T-helper 2 cell (primary cell): Measurements from ENCODE around the gene NFATC4.
"Not testable (repeated sequence)": the region's sequence is repeated elsewhere in the genome, so short reads cannot be mapped to it uniquely, and the experiment has no call there.

Experiments
- DNase-seq, 5 experiments: peaks; one replicate each; pipeline versions ENCODE4 v3.0.0 to v3.0.0-alpha.2; 2012 to 2022

Gene NFATC4

DNA sequence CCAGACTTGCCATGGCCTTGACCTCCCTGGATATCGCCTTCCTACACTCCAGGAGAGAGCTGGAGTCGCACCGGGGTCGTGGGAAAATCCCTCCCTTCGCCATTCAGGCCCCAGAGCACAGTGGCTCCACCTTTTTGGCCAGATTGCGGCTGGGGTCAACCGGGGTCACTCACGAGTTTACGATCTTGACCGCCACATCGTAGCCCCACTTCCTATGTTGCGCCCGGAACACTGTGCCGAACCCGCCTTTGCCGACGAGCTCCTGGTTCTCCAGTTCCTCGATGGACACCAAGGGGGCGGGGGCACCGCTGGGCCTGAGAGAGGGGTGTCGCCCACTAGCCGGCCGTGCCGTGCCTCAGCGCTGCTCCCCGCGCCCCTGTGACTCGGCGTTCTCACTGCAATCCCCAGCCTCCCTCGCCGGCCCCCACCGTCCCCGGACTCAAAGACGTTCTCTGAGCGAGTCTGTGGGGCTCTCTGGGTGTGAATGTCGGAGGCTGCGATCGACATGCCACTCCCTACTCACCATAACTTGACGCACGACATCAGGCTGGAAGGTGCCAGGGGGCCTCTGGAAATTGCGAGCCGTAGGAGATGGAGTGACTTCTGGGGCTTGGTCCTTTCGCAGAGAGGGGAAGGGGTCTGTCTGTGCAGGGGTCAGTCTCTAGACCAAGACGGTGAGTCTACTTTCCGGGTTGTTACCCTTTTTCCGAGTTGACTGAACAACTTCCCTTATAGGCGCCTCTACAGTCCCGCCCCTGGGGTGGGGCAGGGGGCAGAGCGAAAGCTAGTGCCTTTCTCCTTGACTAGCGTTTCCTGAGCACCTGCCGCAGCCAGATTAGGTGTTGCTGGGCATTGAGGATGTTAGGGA lies 28.5 kb upstream of the NFATC4 start, which contains the start of gene RIPK3:
TSS of gene RIPK3 (minus strand) at position 708 of the 868 bp plus-strand sequence. CDS start at position 543, 165 bp downstream.
- DNase-seq = peak; percentile 35 to 74 (median 52)

DNA sequence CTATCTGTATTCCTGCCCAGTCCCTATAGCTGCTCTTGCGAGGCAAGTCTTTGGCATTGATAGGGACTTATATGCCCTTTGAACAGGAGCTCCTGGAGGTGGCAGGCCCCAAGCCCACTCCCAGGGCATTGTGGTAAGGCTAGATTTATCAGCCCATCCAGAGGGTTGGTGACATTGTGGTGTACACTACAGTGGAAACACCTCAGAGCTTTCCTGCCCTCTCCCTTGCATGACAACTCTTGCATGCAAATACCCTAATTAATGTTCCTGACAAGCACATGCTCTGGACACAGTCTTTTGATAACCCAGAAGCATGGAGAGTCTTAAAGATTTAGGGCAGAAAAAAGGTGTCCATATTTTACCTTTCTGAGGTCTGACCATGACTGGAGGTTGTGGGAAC lies 27.4 kb upstream of the NFATC4 start:
- DNase-seq = no peak

DNA sequence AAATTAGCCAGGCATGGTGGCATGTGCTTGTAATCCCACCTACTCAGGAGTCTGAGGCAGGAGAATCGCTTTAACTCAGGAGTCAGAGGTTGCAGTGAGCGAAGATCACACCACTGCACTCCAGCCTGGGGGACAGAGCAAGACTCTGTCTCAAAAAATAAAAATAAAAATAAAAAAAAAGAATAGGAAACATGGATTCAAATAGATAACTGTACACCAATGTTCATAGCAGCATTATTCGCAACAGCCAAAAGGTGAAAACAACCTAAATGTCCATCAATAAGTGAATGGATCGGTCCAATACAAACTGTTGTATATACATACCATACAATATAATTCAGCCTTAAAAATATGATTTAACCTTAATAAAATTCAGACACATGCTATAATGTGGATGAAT lies 25.1 kb upstream of the NFATC4 start:
- DNase-seq = no peak

DNA sequence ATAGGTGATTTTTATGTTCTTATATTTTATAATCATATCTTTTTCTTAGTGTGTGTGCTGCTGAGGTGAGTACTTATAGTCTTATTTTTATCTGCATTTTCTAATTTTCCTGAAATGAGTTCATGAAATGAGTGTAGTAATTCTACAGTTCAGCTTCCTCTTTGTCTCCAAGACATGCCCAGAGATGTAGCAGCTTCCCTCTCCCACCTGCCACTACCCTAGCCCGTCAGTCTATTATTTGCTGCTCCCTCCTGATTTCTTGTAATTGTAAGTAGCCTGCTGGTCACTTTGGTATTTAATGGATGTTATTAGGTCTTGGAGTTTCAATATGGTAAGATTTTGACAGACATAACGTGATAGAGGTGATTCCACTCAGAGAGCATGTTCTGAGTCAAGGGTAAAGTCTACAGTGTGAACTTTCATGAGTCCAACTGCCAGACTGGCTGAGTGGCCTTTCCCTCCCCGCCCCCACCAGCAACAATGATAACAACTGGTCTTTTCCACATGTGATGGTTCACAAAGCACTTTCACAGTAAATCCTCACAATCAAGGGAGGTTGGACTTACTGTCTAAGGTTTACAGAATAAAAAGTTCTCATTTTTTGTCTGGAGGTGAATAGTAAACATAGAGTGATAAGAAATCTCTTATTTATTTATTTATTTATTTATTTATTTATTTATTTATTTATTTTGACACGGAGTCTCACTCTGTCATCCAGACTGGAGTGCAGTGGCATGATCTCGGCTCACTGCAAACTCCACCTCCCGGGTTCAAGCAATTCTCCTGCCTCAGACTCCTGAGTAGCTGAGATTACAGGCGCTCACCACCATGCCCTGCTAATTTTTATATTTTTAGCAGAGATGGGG lies 24.0 kb upstream of the NFATC4 start:
- no peak for DNase-seq

DNA sequence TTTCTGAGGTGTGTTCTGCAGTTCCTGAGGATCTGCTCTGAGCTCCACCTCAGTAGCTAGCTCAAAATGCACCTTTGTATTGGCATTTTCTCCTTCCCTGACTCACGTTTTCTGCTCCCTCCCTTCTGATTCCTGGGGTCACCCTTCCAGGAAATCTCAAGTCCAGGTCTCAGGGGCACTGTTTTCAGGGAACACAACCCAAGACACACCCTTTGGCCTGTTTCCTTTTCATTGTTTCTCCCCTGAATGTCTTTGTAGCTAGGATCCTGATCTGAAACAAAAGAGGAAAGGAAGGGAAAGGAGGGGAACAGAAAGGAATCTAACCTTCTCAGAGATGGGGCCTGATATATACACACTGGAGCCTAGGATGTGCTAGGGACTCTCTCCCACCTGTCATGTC lies 20.9 kb upstream of the NFATC4 start:
- DNase-seq = no peak

DNA sequence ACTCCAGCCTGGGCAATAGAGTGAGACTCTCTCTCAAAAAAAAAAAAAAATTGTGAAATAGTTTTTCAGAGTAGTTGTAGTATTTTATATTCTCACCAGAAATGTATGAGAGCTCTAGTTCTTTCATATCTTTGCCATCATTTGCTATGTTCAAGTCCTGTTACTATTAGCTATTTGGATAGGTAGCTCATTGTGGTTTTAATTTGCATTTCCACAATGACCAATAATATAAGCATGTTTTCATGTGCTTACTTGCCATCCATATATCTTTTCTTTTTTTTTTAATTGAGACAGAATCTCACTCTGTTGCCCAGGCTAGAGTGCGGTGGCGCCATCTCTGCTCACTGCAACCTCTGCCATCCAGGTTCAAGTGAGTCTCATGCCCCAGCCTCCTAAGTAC lies 19.8 kb upstream of the NFATC4 start:
- DNase-seq = no peak

DNA sequence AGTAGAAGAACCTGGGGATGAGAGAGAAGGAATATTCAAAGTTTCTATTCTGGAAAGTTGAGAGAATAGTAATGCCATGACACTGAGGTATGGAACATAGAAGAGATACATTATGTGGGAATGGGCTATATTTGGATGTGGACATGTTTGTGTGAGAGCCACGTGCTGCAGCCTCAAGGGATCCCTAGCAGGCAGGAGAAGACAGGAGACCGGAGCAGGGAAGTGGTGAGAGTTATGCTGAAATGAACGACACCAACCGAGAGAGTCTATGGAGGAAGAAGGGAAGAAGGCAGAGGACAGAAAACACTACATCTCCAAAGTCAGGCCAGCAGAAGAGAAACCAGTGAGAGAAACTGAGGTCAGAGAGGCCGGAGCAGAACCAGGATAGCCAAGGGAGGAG lies 18.2 kb upstream of the NFATC4 start:
- DNase-seq = no peak

DNA sequence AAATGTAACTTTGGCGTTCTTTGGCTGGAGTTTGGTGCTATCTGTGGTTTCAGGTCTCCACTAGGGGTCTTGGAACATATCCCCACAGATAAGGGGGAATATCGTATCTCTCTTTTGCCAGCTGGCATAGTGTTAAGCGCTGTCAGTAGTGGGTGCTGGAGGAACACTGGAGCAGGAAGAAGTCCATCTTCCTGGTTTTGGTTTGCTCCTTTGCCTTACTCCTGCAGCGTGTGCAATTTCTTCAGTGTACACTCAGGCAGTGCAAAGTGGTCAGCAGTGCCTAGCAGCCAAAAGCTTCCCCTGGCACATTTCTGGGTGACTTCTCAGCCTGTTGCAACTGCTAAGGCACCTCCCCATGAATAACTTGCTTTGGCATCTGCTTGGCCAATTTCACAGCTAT lies 16.5 kb upstream of the NFATC4 start:
- no peak for DNase-seq

DNA sequence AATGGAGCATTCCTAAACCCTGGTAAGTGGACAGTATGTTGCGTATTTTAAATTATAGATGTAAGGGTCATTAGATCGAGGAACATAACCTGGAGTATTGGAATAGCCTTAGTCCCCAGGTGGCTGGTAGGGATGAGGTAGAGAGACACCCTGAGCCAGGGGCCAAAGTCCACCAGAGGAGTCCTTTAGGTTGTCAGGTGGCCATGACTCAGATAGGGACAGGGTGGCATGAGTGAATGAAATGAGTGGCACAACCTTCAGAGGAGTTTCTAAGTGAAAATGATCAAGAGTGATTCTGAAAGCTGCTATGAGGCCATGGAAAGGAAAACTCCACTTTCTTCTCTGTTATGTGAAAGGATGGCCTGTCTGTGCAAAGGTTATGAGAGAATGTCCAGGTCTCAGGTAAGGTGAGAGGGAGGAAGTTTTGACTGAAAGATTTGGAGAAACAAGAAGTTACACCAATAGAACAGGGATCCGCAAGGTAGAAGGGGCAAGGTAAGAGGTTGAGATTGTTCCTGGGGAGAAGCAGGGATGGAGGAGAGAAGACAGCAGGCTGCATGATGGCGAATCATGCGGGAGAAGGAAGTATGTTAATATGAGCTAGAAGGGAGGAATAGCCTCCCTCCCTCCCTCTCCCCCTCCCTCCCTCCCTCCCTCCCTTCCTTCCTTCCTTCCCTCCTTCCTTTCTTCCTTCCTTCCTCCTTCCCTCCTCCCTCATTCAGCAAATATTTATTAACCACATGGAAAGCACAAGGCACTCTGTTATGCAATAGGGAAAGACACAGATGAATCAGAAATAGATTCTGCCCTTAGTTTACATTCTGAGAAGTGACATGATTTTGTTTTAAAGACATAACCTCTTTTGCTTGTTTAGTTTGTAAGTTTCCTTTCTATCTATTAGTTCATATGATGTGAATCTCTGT lies 14.2 kb upstream of the NFATC4 start:
- DNase-seq = no peak

DNA sequence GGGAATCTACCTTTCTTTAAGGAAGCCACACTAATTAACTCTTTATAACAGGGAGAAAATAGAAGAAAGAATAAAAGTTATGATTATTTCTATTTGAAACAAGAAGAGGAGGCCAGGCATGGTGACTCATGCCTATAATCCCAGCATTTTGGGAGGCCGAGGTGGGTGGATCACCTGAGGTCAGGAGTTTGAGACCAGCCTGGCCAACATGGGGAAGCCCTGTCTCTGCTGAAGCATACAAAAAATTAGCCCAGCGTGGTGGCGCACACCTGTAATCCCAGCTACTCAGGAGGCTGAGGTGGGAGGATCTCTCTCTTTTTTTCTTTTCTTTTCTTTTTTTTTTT lies 13.5 kb upstream of the NFATC4 start:
- DNase-seq = not testable (repeated sequence)

DNA sequence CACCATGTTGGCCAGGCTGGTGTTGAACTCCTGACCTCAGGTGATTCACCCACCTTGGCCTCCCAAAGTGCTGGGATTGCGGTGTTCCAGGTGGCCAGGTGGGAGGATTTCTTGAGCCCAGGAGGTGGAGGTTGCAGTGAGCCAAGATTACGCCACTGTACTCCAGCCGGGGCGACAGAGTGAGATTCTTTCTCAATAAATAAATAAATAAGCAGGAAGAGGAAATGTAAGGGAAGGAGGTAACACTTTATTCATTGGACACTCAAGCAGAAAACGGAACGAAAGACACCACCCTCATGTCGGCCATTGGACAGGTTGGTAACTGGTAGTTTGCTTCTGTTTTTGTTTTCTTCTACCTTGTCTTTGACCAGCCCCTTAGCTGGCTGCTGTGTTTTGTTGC lies 13.0 kb upstream of the NFATC4 start:
- DNase-seq = no peak

DNA sequence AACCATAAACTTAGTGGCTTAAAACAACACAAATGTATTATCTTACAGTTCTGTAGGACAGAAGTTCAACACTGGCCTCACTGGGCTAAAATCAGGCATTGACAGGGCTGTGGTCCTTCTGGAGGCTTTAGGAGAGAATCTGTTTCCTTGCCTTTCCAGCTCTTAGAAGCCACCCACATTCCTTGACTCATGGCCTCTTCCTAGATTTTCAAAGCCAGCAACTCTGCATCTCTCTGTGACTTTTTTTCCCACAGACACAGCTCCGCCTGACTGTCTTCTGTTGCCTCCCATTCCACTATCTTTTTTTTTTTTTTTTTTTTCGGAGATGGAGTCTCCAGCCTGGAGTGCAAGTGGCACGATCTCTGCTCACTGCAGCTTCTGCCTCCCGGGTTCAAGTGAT lies 11.8 kb upstream of the NFATC4 start:
- no peak for DNase-seq

DNA sequence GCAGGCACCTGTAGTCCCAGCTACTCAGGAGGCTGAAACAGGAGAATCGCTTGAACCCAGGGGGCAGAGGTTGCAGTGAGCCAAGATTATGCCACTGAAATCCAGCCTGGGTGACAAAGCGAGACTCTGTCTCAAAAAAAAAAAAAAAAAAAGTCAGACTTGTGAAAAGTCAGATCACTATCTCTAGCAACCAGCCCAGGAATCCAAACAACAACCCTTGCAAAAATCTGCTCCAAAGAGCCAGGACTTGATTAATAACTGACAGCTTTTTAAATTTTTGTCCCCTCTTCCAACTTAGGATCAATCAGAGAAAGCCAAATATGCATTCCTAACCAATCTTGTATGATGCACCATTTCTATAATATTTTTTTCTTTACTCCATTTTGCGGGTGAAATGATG lies 7.7 kb upstream of the NFATC4 start:
- no peak for DNase-seq

DNA sequence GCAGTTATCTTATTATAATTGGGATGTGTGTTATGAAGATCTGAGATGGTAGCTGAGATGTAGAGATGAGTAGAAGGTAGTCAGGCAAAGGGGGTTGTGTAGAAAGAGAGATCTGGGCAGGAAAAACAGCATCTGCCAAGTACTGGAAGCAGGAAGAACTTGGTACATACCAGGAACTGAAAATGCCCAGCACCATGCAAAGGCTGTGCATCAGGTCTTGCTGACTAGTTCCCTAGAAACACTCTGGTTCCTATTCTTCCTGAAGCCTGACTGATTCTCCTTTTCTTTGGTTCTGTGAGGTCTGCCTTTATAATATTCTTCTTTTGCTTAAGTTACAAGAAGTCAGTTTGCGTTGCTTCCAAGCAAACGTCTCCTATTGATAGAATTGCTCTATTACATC lies 6.7 kb upstream of the NFATC4 start:
- no peak for DNase-seq

DNA sequence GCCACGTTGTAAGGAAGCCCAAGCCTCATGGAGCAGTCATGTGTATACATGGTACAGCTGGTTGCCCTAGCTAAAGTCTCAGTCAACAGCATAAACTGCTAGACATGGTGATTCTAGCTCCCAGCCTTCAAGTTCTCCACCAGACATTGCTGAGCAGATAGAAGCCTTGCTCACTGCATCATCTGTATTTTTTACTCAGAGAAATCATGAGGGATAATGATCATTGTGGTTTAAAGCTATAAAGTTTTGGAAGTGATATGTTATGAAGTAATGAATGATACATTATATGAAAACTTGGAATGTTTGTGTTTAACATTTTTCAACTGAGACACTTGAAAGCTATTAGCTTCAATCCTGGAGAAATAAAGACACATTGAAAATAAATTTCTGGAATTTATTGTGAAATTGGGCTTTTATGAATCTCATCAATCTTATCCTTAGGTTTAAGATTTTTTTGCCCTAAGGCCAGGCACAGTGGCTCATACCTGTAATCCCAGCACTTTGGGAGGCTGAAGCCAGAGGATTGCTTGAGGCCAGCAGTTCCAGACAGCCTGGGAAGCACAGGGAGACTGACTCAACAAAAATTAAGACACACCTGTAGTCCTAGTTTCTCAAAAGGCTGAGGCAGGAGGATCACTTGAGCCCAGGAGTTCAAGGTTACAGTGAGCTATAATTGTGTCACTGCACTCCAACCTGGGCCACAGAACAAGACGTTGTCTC lies 5.6 kb upstream of the NFATC4 start:
- DNase-seq = no peak

DNA sequence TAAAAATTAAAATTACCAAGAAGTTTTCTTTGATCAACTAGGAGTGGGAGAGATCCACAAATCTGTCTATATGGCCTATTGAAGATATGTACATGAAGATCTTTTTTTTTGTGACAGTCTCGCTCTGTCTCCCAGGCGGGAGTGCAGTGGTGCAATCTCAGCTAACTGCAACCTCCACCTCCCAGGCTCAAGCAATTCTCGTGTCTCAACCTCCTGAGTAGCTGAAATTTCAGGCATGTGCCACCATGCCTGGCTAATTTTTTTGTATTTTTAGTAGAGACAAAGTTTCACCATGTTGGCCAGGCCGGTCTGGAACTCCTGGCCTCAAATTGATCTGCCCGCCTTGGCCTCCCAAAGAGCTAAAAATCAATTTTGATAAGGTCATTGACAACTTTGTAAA lies 4.6 kb upstream of the NFATC4 start:
- DNase-seq = no peak

DNA sequence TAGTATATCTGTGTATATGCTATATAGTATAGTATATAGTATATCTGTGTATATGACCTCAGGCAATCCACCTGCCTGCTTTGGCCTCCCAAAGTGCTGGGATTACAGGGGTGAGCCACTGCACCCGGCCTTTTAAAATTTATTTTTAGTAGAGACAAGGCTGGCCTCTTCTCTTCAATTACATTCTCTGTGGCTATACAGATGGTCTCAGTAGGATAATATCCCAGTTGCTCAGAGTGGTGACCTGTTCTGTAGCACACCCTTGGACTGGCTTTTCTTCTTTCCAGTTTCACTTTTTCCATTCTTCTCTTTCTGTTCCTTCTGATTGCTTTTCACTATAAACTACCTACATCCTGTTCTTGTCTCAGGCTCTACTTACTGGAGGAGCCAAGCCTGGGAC lies 3.1 kb upstream of the NFATC4 start:
- no peak for DNase-seq

DNA sequence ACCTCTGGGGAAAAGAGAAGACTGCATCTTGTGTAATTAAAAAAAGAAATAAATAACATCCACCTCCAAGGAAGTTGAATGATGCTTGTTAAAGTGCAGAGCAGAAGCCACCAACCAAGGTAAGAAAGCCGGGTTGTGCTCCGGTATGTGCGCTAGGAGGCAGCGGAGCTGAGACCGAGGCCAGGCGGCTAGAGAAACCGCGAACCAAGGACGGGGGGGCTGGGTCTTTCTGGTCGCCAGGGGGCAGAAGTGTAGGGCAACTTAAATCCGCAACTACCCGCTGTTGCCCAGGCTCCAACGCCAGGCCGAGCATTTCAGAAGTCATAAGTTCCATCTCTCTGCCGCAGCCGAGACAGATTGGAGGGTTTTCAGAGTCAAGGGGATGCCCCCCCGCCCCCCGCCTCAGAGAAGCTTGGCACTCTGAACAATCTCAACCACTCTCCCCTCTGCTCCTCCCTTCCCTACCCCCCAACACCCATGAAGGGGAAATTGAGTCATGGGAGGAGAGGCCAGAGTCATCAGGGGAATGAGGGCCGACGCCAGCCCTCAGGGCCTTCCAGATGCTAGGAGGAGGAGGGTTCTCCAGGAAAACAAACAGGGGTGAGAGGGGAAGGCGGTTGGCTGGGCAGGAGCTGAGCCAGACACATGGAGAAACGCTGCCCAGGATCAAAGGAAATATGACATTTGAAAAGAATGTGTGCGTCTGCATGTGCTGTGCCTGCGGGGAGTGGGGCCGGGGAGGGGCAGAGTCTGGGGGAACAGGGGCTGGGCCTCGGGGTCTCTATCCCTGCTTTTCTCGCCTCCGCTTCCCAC lies 2.2 kb upstream of the NFATC4 start:
- peak in 4 of 5 experiments; percentile 14 to 64 (median 42) for DNase-seq

DNA sequence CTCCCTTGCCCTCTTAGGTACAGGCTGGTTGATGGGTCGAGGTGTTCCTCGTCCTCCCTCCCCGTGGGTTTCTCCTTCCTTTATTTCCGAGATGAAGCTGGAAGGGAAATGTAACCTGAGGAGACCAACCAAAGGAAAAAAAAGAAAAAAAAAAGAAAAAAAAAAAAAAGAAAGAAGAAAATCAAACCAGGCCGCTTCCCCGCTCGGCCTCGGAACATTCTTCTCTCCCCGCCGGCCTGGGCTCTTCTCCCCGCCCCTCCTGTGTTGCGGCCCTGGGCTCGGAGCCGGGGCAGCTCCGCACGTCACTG lies 1.6 kb upstream of the NFATC4 start:
- no peak for DNase-seq

DNA sequence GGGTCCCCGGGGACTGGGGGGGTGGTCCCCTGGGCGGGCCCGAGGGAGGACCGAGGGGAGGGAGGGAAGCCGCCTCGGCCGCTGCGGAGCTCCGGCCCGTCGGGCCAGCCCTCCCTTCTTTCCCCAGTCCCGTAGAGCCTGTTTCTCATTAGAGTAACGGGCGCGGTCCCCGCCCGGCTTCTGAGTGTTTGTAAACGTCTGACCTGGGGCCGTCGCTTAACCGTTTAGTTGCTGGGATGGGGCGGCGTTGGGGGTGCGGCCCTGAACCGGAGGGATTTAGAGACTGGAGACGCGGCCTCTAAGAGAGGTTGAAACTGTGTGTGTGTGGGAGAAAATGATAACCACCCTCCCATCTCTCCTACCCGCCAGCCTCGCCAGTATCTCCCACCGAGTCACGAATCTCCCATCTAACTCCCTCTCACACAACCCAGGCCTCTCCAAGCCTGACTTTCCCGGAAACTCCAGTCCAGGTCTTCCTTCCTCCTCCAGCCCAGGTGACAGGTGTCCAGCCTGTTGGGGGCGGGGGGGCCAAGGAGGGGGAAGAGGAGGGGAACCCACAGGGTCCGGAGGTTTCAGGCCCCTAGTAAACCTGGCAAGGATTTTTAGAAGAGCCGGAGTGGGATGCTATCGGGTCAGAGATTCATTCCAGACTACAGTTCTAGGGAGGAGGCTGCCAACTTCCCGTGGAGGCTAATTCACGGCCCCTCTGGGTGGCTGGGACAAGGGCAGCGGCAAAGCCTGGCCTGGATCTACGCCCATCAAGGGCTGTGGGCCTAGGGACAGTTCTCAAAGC lies 1.1 kb upstream of the NFATC4 start:
- DNase-seq = peak in 1 of 5 experiments; percentile 6

DNA sequence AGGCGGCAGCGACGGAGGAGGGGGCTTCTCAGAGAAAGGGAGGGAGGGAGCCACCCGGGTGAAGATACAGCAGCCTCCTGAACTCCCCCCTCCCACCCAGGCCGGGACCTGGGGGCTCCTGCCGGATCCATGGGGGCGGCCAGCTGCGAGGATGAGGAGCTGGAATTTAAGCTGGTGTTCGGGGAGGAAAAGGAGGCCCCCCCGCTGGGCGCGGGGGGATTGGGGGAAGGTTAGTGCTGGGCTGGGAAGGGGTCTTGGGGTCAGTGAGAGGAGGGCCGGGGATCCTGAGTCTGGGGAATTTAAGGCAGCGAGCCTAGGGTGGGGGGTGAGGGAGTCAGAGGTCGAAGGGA lies 203 bp downstream of the NFATC4 start:
- DNase-seq = no peak
